Measurements from ENCODE around the gene TOR1A. TPM values are rescaled to one million over a fixed set of nuclear protein-coding genes. Genes with fewer than 3 reads are reported as not detected.
A peak's percentile ranks its signal among the peaks of the same experiment; 100 is the strongest.

Gene TOR1A
- total and polyA plus RNA-seq, 3 donors from 2014 or later: 23.1 to 43.4 (median 32.9) TPM

DNA sequence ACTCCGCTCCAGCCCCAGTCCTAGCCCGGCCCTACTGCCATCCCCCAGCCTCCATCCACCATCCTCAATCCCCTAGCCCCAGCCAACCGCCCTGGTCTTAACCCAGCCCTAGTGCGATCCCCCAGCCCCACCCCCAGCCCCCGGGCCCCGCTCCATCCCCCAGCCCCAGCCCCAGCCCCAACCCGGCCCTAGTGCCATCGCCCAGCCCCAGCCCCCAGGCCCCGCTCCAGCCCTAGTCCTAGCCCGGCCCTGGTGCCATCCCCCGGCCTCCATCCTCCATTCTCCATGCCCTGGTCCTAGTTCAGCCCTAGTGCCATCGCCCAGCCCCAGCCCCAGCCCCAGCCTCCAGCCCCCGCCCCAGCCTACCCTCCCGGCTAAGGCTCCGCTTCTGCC lies 398 bp downstream of the TOR1A start:
- 0 to 2% methylated on average over 4 to 9 of the region's 15 CpGs for WGBS, 2 donors
- H3K4me3 ChIP-seq: peak overlapping the region; percentile 73 to 94
- H3K27me3 ChIP-seq: no peaks in the 10 kb centered on the region
- DNase-seq: no peak
- intact Hi-C loops (cut with DNase I; ENCODE audit: low total_unique reads): no loop called here
- peak overlapping the region; percentile 67 to 81 for H3K27ac ChIP-seq
- no peaks in the 10 kb centered on the region for H3K9me3 ChIP-seq
- TF ChIP-seq POLR2A (IDR thresholded peaks at IDR 0.05): no peak
- TF ChIP-seq, protein P1, sequence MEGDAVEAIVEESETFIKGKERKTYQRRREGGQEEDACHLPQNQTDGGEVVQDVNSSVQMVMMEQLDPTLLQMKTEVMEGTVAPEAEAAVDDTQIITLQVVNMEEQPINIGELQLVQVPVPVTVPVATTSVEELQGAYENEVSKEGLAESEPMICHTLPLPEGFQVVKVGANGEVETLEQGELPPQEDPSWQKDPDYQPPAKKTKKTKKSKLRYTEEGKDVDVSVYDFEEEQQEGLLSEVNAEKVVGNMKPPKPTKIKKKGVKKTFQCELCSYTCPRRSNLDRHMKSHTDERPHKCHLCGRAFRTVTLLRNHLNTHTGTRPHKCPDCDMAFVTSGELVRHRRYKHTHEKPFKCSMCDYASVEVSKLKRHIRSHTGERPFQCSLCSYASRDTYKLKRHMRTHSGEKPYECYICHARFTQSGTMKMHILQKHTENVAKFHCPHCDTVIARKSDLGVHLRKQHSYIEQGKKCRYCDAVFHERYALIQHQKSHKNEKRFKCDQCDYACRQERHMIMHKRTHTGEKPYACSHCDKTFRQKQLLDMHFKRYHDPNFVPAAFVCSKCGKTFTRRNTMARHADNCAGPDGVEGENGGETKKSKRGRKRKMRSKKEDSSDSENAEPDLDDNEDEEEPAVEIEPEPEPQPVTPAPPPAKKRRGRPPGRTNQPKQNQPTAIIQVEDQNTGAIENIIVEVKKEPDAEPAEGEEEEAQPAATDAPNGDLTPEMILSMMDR (IDR thresholded peaks at IDR 0.05): no peak
- peaks cover 5% of the 10 kb centered on the region for H3K4me1 ChIP-seq
- no peaks in the 10 kb centered on the region for H3K36me3 ChIP-seq (ENCODE audit: low read depth, missing control alignments)

DNA sequence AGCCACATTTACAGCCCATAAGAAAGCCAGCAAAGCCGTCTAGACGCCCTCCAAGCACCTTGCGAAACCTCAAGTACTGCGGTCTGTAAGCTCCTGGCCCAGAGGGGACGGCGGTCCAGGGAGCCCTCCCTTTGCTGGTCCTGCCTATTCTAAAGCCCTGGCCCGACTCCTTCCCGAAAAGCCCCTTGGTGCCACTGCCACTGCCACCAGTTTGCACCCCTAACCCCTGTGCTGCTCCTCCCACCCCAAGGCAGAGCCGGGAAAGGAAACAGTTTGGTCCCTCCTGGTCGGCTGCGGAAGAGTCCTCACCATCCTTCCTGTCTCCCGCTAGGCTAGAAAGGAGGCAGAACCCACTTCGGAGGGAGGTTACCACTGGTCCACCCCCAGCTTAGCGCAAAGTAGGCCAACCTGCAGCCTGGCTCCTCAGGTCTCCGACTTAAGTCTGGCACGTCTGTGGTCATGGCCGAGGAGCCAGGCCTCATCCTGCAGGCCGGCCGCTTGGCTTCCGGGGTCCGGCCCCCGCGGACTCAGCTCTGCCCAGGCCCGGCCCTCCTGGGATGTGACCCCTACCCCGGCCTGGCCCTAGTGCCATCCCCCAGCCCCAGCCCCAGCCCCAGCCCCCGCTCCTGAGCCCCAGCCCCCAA lies 916 bp downstream of the TOR1A start:
- Histone ChIP-seq H3K27me3 (no peaks in the 10 kb centered on the region), H3K36me3 (ENCODE audit: low read depth, missing control alignments) (no peaks in the 10 kb centered on the region), H3K4me1 (peaks cover 5% of the 10 kb centered on the region), H3K4me3 (peak overlapping the region; percentile 73 to 94), H3K27ac (peak overlapping the region; percentile 67 to 81), H3K9me3 (no peaks in the 10 kb centered on the region)
- peak; percentile 44 for DNase-seq
- no peak for TF ChIP-seq POLR2A (IDR thresholded peaks at IDR 0.05)
- TF ChIP-seq, protein P1 (IDR thresholded peaks at IDR 0.05): no peak
- intact Hi-C loops (cut with DNase I; ENCODE audit: low total_unique reads): no loop called here
- 11 to 15% methylated on average over 22 to 25 of the region's 26 CpGs for WGBS, 2 donors

DNA sequence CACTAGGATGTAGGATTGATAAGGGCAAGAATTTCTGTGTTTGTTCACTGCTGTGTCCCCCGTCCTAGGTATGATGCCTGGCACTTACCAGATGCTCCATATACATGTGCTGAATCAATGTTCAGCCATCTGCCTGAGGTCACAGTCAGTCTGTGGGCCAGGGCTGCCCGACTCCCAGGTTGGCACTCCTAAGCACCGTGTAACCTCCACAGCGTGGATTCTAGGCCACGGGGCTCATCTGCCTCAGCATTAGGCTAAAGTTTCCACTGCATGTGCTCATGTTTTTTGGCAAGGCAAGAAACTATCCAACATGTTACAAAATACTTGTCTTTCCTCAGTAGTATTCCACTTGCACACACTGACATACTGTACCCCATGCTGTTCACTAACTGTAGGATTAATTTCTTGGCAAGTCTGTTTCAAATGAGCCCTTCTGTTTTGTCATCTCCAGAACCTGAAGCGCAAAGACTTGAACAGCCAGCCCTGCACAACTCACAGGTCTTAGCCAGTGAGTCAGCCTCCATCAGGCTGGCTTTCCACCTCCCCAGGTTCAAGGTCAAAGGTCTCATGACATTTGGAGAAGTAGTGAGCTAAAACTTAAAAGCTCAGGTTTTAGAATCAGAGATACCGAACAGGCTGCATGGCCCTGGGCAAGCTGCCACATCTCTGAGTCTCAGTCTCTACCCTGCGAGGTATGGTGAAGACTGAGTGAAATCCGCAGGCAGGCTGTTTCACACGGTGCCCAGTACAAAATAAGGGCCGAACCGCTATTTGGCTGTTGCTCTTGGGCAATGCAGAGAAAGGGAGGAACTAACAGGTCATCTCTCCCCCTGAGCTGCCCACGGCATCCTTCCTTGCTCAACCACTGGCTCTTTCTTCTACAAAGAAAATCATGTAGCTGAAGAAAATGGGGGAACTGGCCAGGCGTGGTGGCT lies 7.2 kb downstream of the TOR1A start:
- Histone ChIP-seq H3K27me3 (no peaks in the 10 kb centered on the region), H3K36me3 (ENCODE audit: low read depth, missing control alignments) (no peaks in the 10 kb centered on the region), H3K9me3 (no peaks in the 10 kb centered on the region), H3K27ac (no peak overlapping the region), H3K4me1 (no peaks in the 10 kb centered on the region), H3K4me3 (no peak overlapping the region)
- intact Hi-C loops (cut with DNase I; ENCODE audit: low total_unique reads): no loop called here
- no peak for TF ChIP-seq POLR2A (IDR thresholded peaks at IDR 0.05)
- TF ChIP-seq, protein P1 (IDR thresholded peaks at IDR 0.05): no peak
- no peak for DNase-seq
- WGBS, 2 donors: 89% methylated on average over 13 to 14 of the region's 14 CpGs

DNA sequence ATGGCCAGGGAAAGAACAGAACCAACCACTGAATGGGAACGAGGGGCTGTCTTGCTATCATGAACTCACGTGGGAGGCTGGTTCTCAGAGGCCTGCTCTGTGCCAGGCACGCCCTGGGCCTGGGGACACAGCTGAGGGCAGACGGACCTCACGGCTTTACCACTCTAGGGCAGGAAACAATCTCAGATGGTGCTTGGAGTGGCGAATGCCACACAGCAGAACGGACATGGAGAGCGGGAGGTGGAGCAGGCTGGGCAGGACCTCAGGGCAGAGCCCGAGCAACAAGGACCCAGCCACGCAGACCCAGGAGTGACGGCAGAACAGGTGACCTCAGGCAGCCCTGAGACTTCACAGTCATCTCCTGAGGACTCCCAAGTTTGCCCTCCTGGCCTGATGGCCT lies 8.7 kb downstream of the TOR1A start:
- intact Hi-C loops (cut with DNase I; ENCODE audit: low total_unique reads): no loop called here
- no peaks in the 10 kb centered on the region for H3K27me3 ChIP-seq
- no peak overlapping the region for H3K4me3 ChIP-seq
- no peak for TF ChIP-seq POLR2A (IDR thresholded peaks at IDR 0.05)
- TF ChIP-seq, protein P1 (IDR thresholded peaks at IDR 0.05): no peak
- H3K4me1 ChIP-seq: no peaks in the 10 kb centered on the region
- 86 to 95% methylated on average over 11 of the region's 11 CpGs for WGBS, 2 donors
- H3K27ac ChIP-seq: no peak overlapping the region
- H3K9me3 ChIP-seq: no peaks in the 10 kb centered on the region
- DNase-seq: no peak
- H3K36me3 ChIP-seq (ENCODE audit: low read depth, missing control alignments): no peaks in the 10 kb centered on the region
